KMS-11 (cell line): ENCODE results near the gene TSPAN7.

Source experiments
- H2AFZ ChIP-seq: fragments of 200-600 bp; sonication (generic); 2 replicates; pipeline ENCODE4 v1.6.1; 2016; ENCODE audit warnings: antibody characterized with exemption, mixed run types, low read depth
- H3K27ac ChIP-seq: fragments of 200-600 bp; sonication (generic); 2 replicates; pipeline ENCODE4 v1.6.1; 2016; ENCODE audit warnings: mild to moderate bottlenecking, mixed run types
- H3K27me3 ChIP-seq: fragments of 200-600 bp; sonication (generic); 2 replicates; pipeline ENCODE4 v1.6.1; 2017; ENCODE audit warnings: mild to moderate bottlenecking, low read depth, mixed run types, moderate library complexity; ENCODE audit not compliant: insufficient read depth
- H3K36me3 ChIP-seq: fragments of 200-600 bp; sonication (generic); 2 replicates; pipeline ENCODE4 v1.6.1; 2017; ENCODE audit warnings: mild to moderate bottlenecking, mixed run types; ENCODE audit not compliant: insufficient read depth
- H3K4me1 ChIP-seq: fragments of 200-600 bp; sonication (generic); 2 replicates; pipeline ENCODE4 v1.6.1; 2016; ENCODE audit warnings: mild to moderate bottlenecking, low read depth, mixed run types; ENCODE audit not compliant: poor library complexity, severe bottlenecking
- H3K4me2 ChIP-seq: fragments of 200-600 bp; sonication (generic); 2 replicates; pipeline ENCODE4 v1.7.0; 2016; ENCODE audit warnings: mild to moderate bottlenecking, mixed run types
- H3K4me3 ChIP-seq: fragments of 200-600 bp; sonication (generic); IDR thresholded peaks from 2 replicates; pipeline ENCODE4 v1.6.1; 2017; ENCODE audit warnings: low read depth, low read length, mixed read lengths; ENCODE audit not compliant: insufficient read depth
- H3K79me2 ChIP-seq: fragments of 200-600 bp; sonication (generic); 2 replicates; pipeline ENCODE4 v1.6.1; 2016; ENCODE audit warnings: low read depth, mixed run types; ENCODE audit not compliant: insufficient read depth
- H3K9ac ChIP-seq: fragments of 200-600 bp; sonication (generic); 2 replicates; pipeline ENCODE4 v1.6.1; 2016; ENCODE audit warnings: mild to moderate bottlenecking, mixed run types
- H4K20me1 ChIP-seq: fragments of 200-600 bp; sonication (generic); 2 replicates; pipeline ENCODE4 v1.6.1; 2016; ENCODE audit warnings: mild to moderate bottlenecking, mixed run types; ENCODE audit not compliant: insufficient read depth
- CTCF ChIP-seq: fragments of 200-600 bp; sonication (generic); conservative IDR thresholded peaks from 2 replicates; pipeline ENCODE4 v1.6.1; 2017; ENCODE audit warnings: low read depth, mild to moderate bottlenecking, antibody characterized with exemption, low read length, moderate library complexity, mixed read lengths

Gene TSPAN7

GRCh38 chrX:38656350-38656915 is 95.1 kb downstream of the TSPAN7 start:
- TF ChIP-seq CTCF, result no peak
- Histone ChIP-seq H3K79me2 (no peaks in the 10 kb centered on the region), H3K9ac (no peak overlapping the region), H3K4me3 (no peak overlapping the region), H3K4me1 (peaks cover 36% of the 10 kb centered on the region), H2AFZ (no peak overlapping the region), H3K36me3 (no peaks in the 10 kb centered on the region), H3K27me3 (no peaks in the 10 kb centered on the region), H3K27ac (no peak overlapping the region), H4K20me1 (no peaks in the 10 kb centered on the region), H3K4me2 (no peak overlapping the region)

GRCh38 chrX:38657562-38657961 is 96.2 kb downstream of the TSPAN7 start:
- Histone ChIP-seq H3K79me2 (no peaks in the 10 kb centered on the region), H3K4me2 (no peak overlapping the region), H2AFZ (no peak overlapping the region), H3K36me3 (no peaks in the 10 kb centered on the region), H3K27me3 (no peaks in the 10 kb centered on the region), H3K4me3 (no peak overlapping the region), H3K27ac (no peak overlapping the region), H3K9ac (no peak overlapping the region), H4K20me1 (no peaks in the 10 kb centered on the region), H3K4me1 (peaks cover 38% of the 10 kb centered on the region)
- no peak for TF ChIP-seq CTCF

GRCh38 chrX:38660395-38661102 is 99.2 kb downstream of the TSPAN7 start:
- Histone ChIP-seq H3K4me1 (peaks cover 26% of the 10 kb centered on the region), H3K4me3 (no peak overlapping the region), H3K27ac (peak overlapping the region; percentile 11; the same call in 1 of the 2 replicates), H3K4me2 (peak overlapping the region; percentile 57), H3K27me3 (no peaks in the 10 kb centered on the region), H3K79me2 (no peaks in the 10 kb centered on the region), H3K36me3 (no peaks in the 10 kb centered on the region), H4K20me1 (no peaks in the 10 kb centered on the region), H3K9ac (peak overlapping the region; percentile 18; the same call in 1 of the 2 replicates), H2AFZ (no peak overlapping the region; the same call in 1 of the 2 replicates)
- TF ChIP-seq CTCF, result no peak

- peak overlapping the region; percentile 57 for H3K4me2 ChIP-seq
- no peaks in the 10 kb centered on the region for H3K79me2 ChIP-seq
- H3K4me1 ChIP-seq, result peaks cover 26% of the 10 kb centered on the region
- no peak overlapping the region for H3K4me3 ChIP-seq
- H4K20me1 ChIP-seq, result no peaks in the 10 kb centered on the region
- H3K27me3 ChIP-seq, result no peaks in the 10 kb centered on the region
- peak overlapping the region; percentile 11; the same call in 1 of the 2 replicates for H3K27ac ChIP-seq
- H3K36me3 ChIP-seq, result no peaks in the 10 kb centered on the region
- no peak overlapping the region; the same call in 1 of the 2 replicates for H2AFZ ChIP-seq
- TF ChIP-seq CTCF, result no peak
- no peak overlapping the region for H3K9ac ChIP-seq
Observed at GRCh38 chrX:38661103-38661441, 99.7 kb downstream of the TSPAN7 start.
